ENCODE data around the gene PPIG. TPM values are rescaled to one million over a fixed set of nuclear protein-coding genes. Genes with fewer than 3 reads are reported as not detected.
"Not testable (repeated sequence)": the region's sequence is repeated elsewhere in the genome, so short reads cannot be mapped to it uniquely, and the experiment has no call there.

PPIG gene
- total RNA-seq: 21.6 and 35.8 TPM in 2 replicates

DNA sequence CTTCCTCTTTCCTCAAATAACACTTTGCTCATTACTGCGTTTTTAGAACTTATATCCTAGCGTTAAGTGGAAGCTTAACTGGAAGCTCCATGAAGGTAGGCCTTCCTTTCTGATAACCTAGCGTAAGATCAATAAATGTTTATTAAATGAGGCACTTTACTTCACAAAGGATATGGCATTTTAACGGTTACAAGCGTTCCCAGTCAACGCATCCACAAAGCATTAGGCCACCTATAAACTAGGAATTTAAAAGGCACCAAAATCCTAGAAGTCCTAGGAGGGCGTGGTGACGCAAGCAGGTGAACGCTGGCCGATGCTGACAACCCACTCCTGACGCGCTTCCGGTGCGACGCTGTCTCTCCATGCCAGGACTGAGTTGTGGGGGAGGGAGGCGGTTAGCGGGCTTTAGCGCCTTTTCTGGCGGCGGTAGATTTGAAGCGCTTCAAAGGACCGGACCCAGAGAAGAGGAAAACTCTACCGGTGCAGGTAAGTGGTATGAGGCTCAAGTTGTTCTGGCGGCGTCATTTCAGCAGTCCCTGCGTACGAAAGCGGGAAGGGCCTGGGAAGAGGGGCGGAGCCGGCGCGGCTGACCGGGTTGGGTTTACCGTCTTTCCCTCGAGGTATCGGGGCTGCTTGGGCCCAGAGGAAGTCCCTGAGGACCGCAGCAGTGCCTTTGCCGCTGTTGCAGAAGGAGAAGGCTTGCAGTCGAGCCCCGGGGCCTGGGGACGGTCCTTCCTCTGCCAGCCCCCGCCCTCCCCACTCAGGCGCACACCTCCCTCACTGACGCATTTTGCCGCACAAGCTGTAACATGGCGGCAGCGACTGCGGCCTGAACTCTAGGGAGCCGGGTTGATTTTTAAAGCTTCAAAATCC, at the start of gene PPIG:
Gene PPIG, plus strand, starts transcription at position 347 of the 873 bp plus-strand sequence. CDS start 19,691 bp downstream, outside the sequence.
- peak; percentile 93 for DNase-seq (ENCODE audit: low read depth)
- peak within 1 kb of the TSS; percentile 96 for H3K4me3 ChIP-seq (ENCODE audit: low read depth, low read length)
- TF ChIP-seq, protein P1, sequence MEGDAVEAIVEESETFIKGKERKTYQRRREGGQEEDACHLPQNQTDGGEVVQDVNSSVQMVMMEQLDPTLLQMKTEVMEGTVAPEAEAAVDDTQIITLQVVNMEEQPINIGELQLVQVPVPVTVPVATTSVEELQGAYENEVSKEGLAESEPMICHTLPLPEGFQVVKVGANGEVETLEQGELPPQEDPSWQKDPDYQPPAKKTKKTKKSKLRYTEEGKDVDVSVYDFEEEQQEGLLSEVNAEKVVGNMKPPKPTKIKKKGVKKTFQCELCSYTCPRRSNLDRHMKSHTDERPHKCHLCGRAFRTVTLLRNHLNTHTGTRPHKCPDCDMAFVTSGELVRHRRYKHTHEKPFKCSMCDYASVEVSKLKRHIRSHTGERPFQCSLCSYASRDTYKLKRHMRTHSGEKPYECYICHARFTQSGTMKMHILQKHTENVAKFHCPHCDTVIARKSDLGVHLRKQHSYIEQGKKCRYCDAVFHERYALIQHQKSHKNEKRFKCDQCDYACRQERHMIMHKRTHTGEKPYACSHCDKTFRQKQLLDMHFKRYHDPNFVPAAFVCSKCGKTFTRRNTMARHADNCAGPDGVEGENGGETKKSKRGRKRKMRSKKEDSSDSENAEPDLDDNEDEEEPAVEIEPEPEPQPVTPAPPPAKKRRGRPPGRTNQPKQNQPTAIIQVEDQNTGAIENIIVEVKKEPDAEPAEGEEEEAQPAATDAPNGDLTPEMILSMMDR (IDR thresholded peaks at IDR 0.05; ENCODE audit: insufficient read depth, low read depth, low read length): no peak

DNA sequence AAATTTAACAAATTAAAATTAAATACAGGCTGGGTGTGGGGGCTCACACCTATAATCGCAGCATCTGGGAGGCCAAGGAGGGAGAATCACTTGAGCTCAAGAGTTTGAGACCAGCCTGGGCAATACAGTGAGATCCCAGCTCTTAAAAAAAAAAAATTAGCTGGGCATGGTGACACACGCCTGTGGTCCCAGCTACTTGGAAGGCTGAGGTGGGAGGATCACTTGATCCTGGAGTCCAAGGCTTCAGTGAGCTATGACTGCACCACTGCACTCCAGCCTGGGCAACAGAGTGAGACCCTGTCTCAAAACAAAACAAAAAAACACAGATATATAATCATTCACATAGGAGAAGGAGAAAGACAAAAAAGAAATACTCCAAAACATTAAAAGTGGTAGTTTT, 44.7 kb upstream of the PPIG start:
- not testable (repeated sequence) for H3K4me3 ChIP-seq (ENCODE audit: low read depth, low read length); DNase-seq (ENCODE audit: low read depth)

DNA sequence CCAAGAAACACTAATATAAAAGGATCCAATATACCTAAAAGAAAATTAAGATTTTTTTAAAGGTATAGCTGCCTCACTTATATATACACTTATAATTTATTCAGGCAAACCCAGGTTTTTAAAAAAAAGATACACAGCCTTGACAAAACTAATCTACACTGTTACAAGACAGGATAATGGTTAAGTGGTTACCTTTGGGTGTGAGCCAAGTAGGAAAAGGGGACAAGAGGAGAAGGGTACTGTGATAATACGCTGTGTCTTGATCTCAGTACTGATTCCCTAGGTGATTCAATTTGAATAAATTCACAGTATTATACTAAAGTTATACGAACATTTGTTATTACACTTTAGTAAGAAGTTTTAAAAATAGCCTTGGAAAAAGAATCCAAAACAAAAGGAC, 44.0 kb upstream of the PPIG start:
- no peak for DNase-seq (ENCODE audit: low read depth)
- no peak overlapping the region for H3K4me3 ChIP-seq (ENCODE audit: low read depth, low read length)
- TF ChIP-seq, protein P1 (IDR thresholded peaks at IDR 0.05; ENCODE audit: insufficient read depth, low read depth, low read length): no peak

DNA sequence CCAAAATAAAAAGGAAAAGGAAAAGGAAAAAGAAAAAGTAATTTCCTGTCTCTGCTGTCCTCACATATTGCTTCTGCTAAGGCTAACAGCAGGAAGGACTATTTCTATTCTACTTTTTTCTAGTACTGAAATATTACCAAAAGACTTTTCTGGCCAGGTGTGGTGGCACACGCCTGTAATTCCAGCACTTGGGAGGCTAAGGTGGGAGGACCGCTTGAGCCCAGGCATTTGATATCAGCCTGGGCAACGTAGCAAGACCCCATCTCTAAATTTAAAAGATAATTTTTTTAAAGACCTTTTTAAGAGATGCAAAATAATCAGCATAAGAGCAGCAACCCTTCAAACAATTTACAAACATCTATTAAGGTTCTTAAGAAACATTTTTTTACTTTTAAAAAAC, 41.7 kb upstream of the PPIG start:
- TF ChIP-seq, protein P1 (IDR thresholded peaks at IDR 0.05; ENCODE audit: insufficient read depth, low read depth, low read length): no peak

DNA sequence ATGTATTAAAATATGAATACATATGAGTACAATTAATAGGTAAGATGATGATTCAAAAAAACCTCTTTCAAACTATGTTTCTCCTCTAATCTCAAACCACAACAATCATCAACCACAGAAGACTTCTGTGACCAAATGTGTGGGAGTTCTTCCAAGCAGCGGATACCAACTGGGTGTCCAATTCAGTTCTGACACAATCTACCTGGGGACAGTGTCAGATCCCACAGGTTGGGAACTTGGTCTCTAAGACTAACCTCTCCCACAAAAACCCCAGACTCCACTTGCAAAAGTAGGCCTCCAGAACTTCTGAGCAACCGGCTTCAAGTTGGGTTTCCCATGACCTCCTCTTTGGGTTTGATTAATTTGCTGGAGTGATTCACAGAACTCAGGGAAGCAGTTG, 37.4 kb upstream of the PPIG start:
- H3K4me3 ChIP-seq (ENCODE audit: low read depth, low read length): no peak overlapping the region
- TF ChIP-seq, protein P1 (IDR thresholded peaks at IDR 0.05; ENCODE audit: insufficient read depth, low read depth, low read length): no peak
- no peak for DNase-seq (ENCODE audit: low read depth)

More for the DNA sequence above, 41.7 kb upstream of the PPIG start:
- no peak for DNase-seq (ENCODE audit: low read depth)
- H3K4me3 ChIP-seq (ENCODE audit: low read depth, low read length): no peak overlapping the region

DNA sequence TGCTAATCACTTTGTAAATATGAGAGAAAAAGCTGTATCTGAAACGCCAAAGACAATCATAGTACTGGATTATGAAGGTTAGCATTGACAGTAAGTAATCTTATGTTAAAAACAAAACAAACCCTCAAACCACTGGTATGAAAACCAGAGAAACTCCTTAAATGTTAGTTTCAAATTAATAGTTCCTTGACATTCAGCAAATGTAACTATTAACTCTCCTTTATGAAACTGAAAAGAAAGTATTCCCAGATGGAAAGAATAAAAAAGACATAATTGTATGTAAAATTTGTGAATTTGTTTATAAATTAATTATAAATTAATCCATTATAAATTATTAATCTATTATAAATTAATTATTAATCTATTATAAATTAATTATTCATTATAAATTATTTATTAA, 22.8 kb upstream of the PPIG start:
- H3K4me3 ChIP-seq (ENCODE audit: low read depth, low read length): no peak overlapping the region
- TF ChIP-seq, protein P1 (IDR thresholded peaks at IDR 0.05; ENCODE audit: insufficient read depth, low read depth, low read length): no peak
- no peak for DNase-seq (ENCODE audit: low read depth)

DNA sequence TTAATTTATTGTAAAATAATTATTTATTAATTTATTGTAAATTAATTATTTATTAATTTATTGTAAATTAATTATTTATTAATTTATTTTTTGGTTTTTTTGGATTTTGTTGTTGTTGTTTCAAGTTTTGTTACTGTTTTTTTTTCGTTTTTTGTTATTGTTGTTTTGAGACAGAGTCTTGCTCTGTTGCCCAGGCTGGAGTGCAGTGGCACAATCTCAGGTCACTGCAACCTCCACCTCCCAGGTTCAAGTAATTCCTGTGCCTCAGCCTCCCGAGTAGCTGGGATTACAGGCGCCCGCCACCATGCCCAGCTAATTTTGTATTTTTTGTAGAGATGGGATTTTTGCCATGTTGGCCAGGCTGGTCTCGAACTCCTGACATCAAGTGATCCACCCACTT, 22.1 kb upstream of the PPIG start:
- not testable (repeated sequence) for H3K4me3 ChIP-seq (ENCODE audit: low read depth, low read length); DNase-seq (ENCODE audit: low read depth)

DNA sequence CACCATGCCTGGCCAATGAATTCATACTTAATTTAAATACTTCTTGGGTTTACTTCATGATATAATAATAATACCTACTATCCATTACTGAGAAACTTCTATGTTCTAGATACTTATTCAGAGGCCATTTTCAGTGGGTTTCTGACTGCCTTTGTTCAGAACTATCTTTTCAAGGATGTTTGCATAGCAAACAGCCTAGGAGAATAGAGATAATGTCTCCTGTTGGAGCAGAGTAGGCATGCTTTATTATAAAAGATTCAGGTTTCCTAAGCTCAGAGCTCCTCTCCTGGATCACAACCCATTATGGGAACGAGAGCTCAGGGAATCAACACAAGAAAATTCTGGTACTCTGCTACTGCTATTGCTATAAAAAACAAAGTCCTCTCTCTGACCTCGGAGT, 21.6 kb upstream of the PPIG start:
- H3K4me3 ChIP-seq (ENCODE audit: low read depth, low read length): no peak overlapping the region
- TF ChIP-seq, protein P1 (IDR thresholded peaks at IDR 0.05; ENCODE audit: insufficient read depth, low read depth, low read length): no peak
- no peak for DNase-seq (ENCODE audit: low read depth)

Measured in fibroblast of villous mesenchyme (primary cell).